Nephron progenitor cell (in vitro differentiated cells): Measurements from ENCODE around the gene UBTD2.
"Not testable (repeated sequence)": the region's sequence is repeated elsewhere in the genome, so short reads cannot be mapped to it uniquely, and the experiment has no call there.

Experiments used
- DNase-seq: peaks from one replicate; pipeline ENCODE4 v3.0.0; 2021
- H3K27ac Mint-ChIP-seq: 2 replicates; pipeline ENCODE4 v1.8.0; 2021; ENCODE audit warnings: mild to moderate bottlenecking, moderate library complexity, mixed read lengths
- H3K27me3 Mint-ChIP-seq: 2 replicates; pipeline ENCODE4 v1.8.0; 2021; ENCODE audit warnings: mild to moderate bottlenecking, low read depth, mixed read lengths; ENCODE audit not compliant: poor library complexity
- H3K36me3 Mint-ChIP-seq: 2 replicates; pipeline ENCODE4 v1.8.0; 2021; ENCODE audit warnings: low read depth, mixed read lengths
- H3K4me1 Mint-ChIP-seq: 2 replicates; pipeline ENCODE4 v1.8.0; 2021; ENCODE audit warnings: mixed read lengths
- H3K4me3 Mint-ChIP-seq: 2 replicates; pipeline ENCODE4 v1.8.0; 2021; ENCODE audit warnings: mild to moderate bottlenecking, moderate library complexity, mixed read lengths
- H3K9me3 Mint-ChIP-seq: 2 replicates; pipeline ENCODE4 v1.8.0; 2021; ENCODE audit warnings: mild to moderate bottlenecking, moderate library complexity, mixed read lengths
- CTCF ChIP-seq: fragments of 200-600 bp; sonication (generic); IDR thresholded peaks from 2 replicates; pipeline ENCODE4 v1.5.0; 2021; ENCODE audit warnings: antibody characterized with exemption

Gene UBTD2

GRCh38 chr5:172293745-172294342 is 10.3 kb upstream of the UBTD2 start:
- H3K4me3 Mint-ChIP-seq, result no peak overlapping the region
- no peak for TF ChIP-seq CTCF
- no peak overlapping the region for H3K27ac Mint-ChIP-seq
- no peaks in the 10 kb centered on the region for H3K36me3 Mint-ChIP-seq
- no peaks in the 10 kb centered on the region for H3K9me3 Mint-ChIP-seq
- no peak for DNase-seq
- H3K27me3 Mint-ChIP-seq, result peaks cover 4% of the 10 kb centered on the region
- peaks cover 13% of the 10 kb centered on the region for H3K4me1 Mint-ChIP-seq

GRCh38 chr5:172293054-172293744 is 9.6 kb upstream of the UBTD2 start:
- Mint-ChIP-seq H3K36me3 (no peaks in the 10 kb centered on the region), H3K27me3 (peaks cover 4% of the 10 kb centered on the region), H3K4me3 (no peak overlapping the region), H3K27ac (no peak overlapping the region), H3K4me1 (peaks cover 13% of the 10 kb centered on the region), H3K9me3 (no peaks in the 10 kb centered on the region)
- peak; percentile 56 for DNase-seq
- TF ChIP-seq CTCF, result peak; percentile 91

GRCh38 chr5:172291837-172292236 is 8.3 kb upstream of the UBTD2 start:
- not testable (repeated sequence) for H3K4me3 Mint-ChIP-seq, H3K27me3 Mint-ChIP-seq, H3K9me3 Mint-ChIP-seq, H3K36me3 Mint-ChIP-seq, H3K27ac Mint-ChIP-seq, DNase-seq
- peaks cover 13% of the 10 kb centered on the region for H3K4me1 Mint-ChIP-seq

- Mint-ChIP-seq H3K9me3 (no peaks in the 10 kb centered on the region), H3K4me3 (no peak overlapping the region)
- no peak for DNase-seq
These were observed 4.9 kb upstream of the UBTD2 start for GRCh38 chr5:172288465-172288864.

GRCh38 chr5:172287140-172287539 is 3.6 kb upstream of the UBTD2 start:
- H3K9me3 Mint-ChIP-seq, H3K27ac Mint-ChIP-seq, H3K27me3 Mint-ChIP-seq, H3K36me3 Mint-ChIP-seq, H3K4me3 Mint-ChIP-seq, DNase-seq: not testable (repeated sequence)
- H3K4me1 Mint-ChIP-seq, result peaks cover 32% of the 10 kb centered on the region

More at GRCh38 chr5:172288465-172288864, 4.9 kb upstream of the UBTD2 start:
- Mint-ChIP-seq H3K4me1 (peaks cover 30% of the 10 kb centered on the region), H3K27ac (no peak overlapping the region), H3K27me3 (peaks cover 7% of the 10 kb centered on the region), H3K36me3 (no peaks in the 10 kb centered on the region)
- TF ChIP-seq CTCF, result no peak

GRCh38 chr5:172285226-172286143 is 1.9 kb upstream of the UBTD2 start:
- Mint-ChIP-seq H3K4me1 (peaks cover 42% of the 10 kb centered on the region), H3K27me3 (peaks cover 7% of the 10 kb centered on the region), H3K27ac (no peak overlapping the region), H3K9me3 (no peaks in the 10 kb centered on the region), H3K36me3 (peaks cover 12% of the 10 kb centered on the region), H3K4me3 (peak overlapping the region; percentile 98)
- TF ChIP-seq CTCF, result no peak
- DNase-seq, result no peak
